ENCODE measurements around the gene KLHL25.

DNA sequence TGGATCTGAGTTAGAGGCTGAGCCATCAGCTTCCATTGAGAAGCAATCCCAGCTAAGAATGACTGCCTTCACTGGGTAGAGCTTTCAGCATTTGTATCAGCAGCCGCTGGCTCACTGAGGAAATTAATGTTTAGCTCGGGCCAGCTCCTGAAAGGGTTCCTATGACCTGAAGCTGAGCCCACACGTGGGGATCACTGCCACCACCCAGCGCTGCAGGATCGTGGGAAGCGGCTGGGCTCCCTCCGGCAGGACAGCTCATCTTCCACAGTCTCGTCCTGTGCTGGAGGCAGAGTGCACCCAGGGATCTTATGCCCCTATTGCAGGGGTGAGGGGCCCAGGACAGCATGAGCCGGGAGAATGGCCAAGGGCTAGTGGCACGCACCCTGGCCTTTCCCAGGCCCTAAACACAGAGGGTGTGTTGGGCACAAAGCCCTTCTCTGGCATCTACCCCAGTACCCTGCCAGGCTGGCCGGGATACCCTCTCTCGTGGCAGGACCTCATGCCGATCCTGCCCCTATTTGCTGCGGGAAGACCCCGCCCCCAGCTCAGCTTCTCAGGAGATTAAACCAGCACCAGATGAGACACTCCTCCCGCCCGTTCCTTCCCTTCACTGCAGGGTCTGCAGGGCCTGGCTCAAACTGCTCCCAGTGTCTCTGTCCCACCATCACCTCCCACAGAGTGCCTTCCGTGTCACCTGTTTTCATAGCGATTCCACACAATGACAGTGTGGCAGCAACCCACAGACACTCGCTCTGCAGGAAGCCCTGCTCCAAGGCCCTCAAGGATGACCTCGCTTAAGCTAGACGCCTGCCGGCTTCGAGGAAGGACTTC lies 28.5 kb downstream of the KLHL25 start:
- TF ChIP-seq POLR2AphosphoS5 (IDR thresholded peaks at IDR 0.05) (no peak), CTCF (IDR thresholded peaks at IDR 0.05; ENCODE audit: poor library complexity, severe bottlenecking) (no peak), EP300 (conservative IDR thresholded peaks at IDR 0.05; ENCODE audit: poor library complexity, severe bottlenecking) (no peak), EZH2 (IDR thresholded peaks at IDR 0.05; ENCODE audit: borderline replicate concordance, insufficient read depth, low read length, poor library complexity, severe bottlenecking) (no peak), RAD21 (conservative IDR thresholded peaks at IDR 0.05) (no peak), REST (IDR thresholded peaks at IDR 0.05; ENCODE audit: borderline replicate concordance) (no peak), TAF1 (IDR thresholded peaks at IDR 0.05; ENCODE audit: low read depth) (no peak), MXI1 (conservative IDR thresholded peaks at IDR 0.05; ENCODE audit: poor library complexity, severe bottlenecking) (no peak)

All from neural cell (in vitro differentiated cells).